ENCODE measurements around the gene CPT1A. TPM values are rescaled to one million over a fixed set of nuclear protein-coding genes. Genes with fewer than 3 reads are reported as not detected.
A peak's percentile ranks its signal among the peaks of the same experiment; 100 is the strongest.

CPT1A gene
- total RNA-seq, 1 experiment from 2014 or later, result 36.3 TPM

DNA sequence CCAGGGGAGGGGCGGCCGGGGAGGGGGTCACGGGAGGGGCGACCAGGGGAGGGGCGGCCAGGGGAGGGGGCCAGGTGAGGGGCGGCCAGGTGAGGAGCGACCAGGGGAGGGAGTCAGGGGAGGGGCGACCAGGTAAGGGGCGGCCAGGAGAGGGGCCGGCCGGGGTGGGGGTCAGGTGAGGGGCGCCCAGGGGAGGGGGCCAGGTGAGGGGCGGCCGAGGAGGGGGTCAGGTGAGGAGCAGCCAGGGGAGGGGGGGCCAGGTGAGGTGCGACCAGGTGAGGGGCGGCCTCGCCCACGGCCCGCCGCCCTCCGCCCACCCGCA is 90.8 kb downstream of the CPT1A start:
- Histone ChIP-seq H4K20me1 (ENCODE audit: insufficient read depth) (no peaks in the 10 kb centered on the region), H3K4me1 (replicated peaks; ENCODE audit: insufficient read depth) (no peaks in the 10 kb centered on the region), H3K36me3 (ENCODE audit: low read depth) (no peaks in the 10 kb centered on the region), H3K27me3 (ENCODE audit: insufficient read depth, low read depth) (no peaks in the 10 kb centered on the region), H3K4me2 (peak overlapping the region; percentile 71), H3K9me3 (ENCODE audit: insufficient read depth, low read depth) (no peaks in the 10 kb centered on the region), H3K79me2 (ENCODE audit: low read depth) (no peaks in the 10 kb centered on the region), H2AFZ (peak overlapping the region; percentile 72; the same call in 1 of the 2 replicates), H3K9me2 (ENCODE audit: insufficient read depth) (no peaks in the 10 kb centered on the region), H3K4me3 (peak overlapping the region; percentile 71), H3F3A (ENCODE audit: insufficient read depth, low read depth) (peaks cover 25% of the 10 kb centered on the region), H3K27ac (no peak overlapping the region)
- intact Hi-C loops (cut with micrococcal nuclease; ENCODE audit: unreplicated experiment), result loop anchor here (1.0 kb wide), 1 partner anchor 12 kb away; no protein-coding TSS in a partner anchor
- TF ChIP-seq, protein P1, sequence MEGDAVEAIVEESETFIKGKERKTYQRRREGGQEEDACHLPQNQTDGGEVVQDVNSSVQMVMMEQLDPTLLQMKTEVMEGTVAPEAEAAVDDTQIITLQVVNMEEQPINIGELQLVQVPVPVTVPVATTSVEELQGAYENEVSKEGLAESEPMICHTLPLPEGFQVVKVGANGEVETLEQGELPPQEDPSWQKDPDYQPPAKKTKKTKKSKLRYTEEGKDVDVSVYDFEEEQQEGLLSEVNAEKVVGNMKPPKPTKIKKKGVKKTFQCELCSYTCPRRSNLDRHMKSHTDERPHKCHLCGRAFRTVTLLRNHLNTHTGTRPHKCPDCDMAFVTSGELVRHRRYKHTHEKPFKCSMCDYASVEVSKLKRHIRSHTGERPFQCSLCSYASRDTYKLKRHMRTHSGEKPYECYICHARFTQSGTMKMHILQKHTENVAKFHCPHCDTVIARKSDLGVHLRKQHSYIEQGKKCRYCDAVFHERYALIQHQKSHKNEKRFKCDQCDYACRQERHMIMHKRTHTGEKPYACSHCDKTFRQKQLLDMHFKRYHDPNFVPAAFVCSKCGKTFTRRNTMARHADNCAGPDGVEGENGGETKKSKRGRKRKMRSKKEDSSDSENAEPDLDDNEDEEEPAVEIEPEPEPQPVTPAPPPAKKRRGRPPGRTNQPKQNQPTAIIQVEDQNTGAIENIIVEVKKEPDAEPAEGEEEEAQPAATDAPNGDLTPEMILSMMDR (conservative IDR thresholded peaks at IDR 0.05), result no peak
- TF ChIP-seq EZH2 (IDR thresholded peaks at IDR 0.05; ENCODE audit: low read depth), result no peak
- POLR2A ChIA-PET (ENCODE audit: unreplicated experiment), result no interaction called here
- BruUV-seq (replicated peaks), result no TSS peak
- no peak for DNase-seq
- CTCF ChIA-PET, result no interaction called here

DNA sequence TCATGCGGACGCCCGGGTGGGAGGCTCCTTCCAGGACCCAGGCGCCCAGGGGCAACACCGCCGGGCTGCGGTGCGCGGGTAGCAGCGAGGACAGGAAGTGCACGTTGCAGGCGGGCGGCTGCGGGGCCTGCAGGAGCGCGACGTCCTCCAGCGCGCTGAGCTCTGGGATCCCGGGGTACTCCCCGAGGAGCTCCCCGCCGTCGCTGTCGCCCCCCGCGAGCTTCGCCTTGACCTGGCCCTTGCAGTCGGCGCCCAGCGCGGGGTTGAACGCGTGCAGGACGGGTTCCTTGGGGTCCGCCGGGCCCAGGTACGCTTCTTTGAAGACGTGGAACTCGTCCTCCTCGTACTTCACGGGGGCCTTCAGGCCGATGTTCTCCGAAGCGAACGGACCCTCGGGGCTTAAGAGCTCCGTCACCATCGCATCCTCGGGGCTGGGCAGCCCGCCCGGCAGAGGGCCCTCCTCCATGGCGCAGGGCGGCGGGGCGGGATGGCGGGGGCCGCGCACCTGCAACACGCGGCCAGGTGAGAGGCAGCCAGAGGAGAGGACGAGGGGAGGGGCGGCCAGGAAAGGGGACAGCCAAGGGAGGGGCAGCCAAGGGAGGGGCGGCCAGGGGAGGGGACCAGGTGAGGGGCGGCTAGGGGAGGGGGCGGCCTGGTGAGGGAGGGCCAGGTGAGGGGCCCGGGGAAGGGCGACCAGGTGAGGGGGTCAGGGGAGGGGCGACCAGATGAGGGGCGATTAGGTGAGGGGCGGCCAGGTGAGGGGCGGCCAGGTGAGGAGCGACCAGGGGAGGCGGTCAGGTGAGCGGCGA is 91.3 kb downstream of the CPT1A start:
- Histone ChIP-seq H4K20me1 (ENCODE audit: insufficient read depth) (no peaks in the 10 kb centered on the region), H3F3A (ENCODE audit: insufficient read depth, low read depth) (peaks cover 25% of the 10 kb centered on the region), H3K9me3 (ENCODE audit: insufficient read depth, low read depth) (no peaks in the 10 kb centered on the region), H3K4me3 (no peak overlapping the region), H3K4me1 (replicated peaks; ENCODE audit: insufficient read depth) (no peaks in the 10 kb centered on the region), H3K9me2 (ENCODE audit: insufficient read depth) (no peaks in the 10 kb centered on the region), H3K27ac (no peak overlapping the region), H3K79me2 (ENCODE audit: low read depth) (no peaks in the 10 kb centered on the region), H3K36me3 (ENCODE audit: low read depth) (no peaks in the 10 kb centered on the region), H2AFZ (no peak overlapping the region), H3K27me3 (ENCODE audit: insufficient read depth, low read depth) (no peaks in the 10 kb centered on the region), H3K4me2 (no peak overlapping the region)
- ChIA-PET POLR2A (ENCODE audit: unreplicated experiment) (no interaction called here), CTCF (no interaction called here)
- intact Hi-C loops (cut with micrococcal nuclease; ENCODE audit: unreplicated experiment), result loop anchor here (1.0 kb wide), 1 partner anchor 13 kb away; no protein-coding TSS in a partner anchor
- no peak for DNase-seq
- TF ChIP-seq, protein P1 (conservative IDR thresholded peaks at IDR 0.05), result no peak
- no peak for TF ChIP-seq EZH2 (IDR thresholded peaks at IDR 0.05; ENCODE audit: low read depth)
- no TSS peak for BruUV-seq (replicated peaks)

DNA sequence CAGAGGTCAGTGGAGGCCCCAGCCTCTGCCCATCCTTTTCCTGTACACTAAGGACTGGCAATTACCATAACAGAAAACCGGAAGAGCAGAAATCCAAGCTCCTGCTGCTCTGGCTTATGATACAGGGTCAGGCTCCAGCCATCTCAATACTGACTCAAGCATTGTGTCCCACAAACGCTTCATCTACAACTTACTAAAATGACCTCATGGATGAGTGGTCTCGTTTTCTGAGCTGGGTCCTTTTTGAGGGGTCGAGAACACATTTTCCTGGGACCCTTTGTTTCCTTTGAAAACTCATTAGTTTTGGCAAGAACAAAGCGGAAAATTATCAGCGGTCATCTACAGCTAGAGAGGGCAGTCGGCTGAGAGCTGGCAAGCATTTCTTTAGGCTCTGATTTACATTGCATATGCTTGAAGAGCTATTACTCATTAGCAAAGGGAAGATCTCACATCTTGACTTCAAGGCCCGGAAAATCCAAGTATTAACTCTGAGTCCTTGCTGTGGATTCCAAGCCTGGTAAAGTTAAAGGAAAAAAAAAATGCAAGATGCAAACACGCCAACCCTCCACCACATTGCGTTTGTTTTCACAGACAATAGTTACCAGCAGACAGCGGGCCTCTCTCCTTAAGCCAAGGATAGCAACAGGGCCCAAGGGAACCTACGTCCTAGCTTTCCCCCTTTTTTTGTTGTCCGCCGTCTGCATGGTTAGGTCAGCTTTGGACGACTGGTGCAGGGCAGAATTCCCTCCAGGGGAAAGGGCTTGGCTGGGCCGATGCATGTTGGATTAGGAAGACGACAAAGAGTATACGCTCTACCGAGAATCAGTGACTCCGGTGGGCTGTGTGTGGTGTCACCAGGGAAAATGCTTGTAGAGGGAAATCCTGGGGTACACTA is 92.2 kb downstream of the CPT1A start:
- Histone ChIP-seq H3K9me3 (ENCODE audit: insufficient read depth, low read depth) (no peaks in the 10 kb centered on the region), H3K9me2 (ENCODE audit: insufficient read depth) (no peaks in the 10 kb centered on the region), H3K36me3 (ENCODE audit: low read depth) (no peaks in the 10 kb centered on the region), H3K4me2 (no peak overlapping the region), H3K79me2 (ENCODE audit: low read depth) (no peaks in the 10 kb centered on the region), H3K27ac (no peak overlapping the region), H2AFZ (no peak overlapping the region), H3K27me3 (ENCODE audit: insufficient read depth, low read depth) (no peaks in the 10 kb centered on the region), H4K20me1 (ENCODE audit: insufficient read depth) (no peaks in the 10 kb centered on the region), H3F3A (ENCODE audit: insufficient read depth, low read depth) (peaks cover 21% of the 10 kb centered on the region), H3K4me1 (replicated peaks; ENCODE audit: insufficient read depth) (no peaks in the 10 kb centered on the region), H3K4me3 (no peak overlapping the region)
- intact Hi-C loops (cut with micrococcal nuclease; ENCODE audit: unreplicated experiment), result no loop called here
- no peak for DNase-seq
- POLR2A ChIA-PET (ENCODE audit: unreplicated experiment), result interaction anchor here (0.7 kb wide), 1 partner anchor 77 kb away, joined by 3 read pairs; no protein-coding TSS in a partner anchor
- TF ChIP-seq, protein P1 (conservative IDR thresholded peaks at IDR 0.05), result no peak
- no peak for TF ChIP-seq EZH2 (IDR thresholded peaks at IDR 0.05; ENCODE audit: low read depth)
- BruUV-seq (replicated peaks), result TSS peak; percentile 51
- CTCF ChIA-PET, result no interaction called here

Measured in PC-9 (cell line).